GM21529 (cell line): ENCODE measurements around the gene TRA2B.
"Not testable (repeated sequence)": the region's sequence is repeated elsewhere in the genome, so short reads cannot be mapped to it uniquely, and the experiment has no call there.

Experiments
- ATAC-seq: cut with Tn5 transposase; IDR thresholded peaks from one replicate; pipeline ENCODE4 v1.9.1; 2021; ENCODE audit not compliant: unreplicated experiment

The TRA2B gene

GRCh38 chr3:185929192-185930151 lies 8.3 kb downstream of the TRA2B start:
- no peak for ATAC-seq

- peak; percentile 42 for ATAC-seq
Observed at GRCh38 chr3:185928496-185928895, 9.3 kb downstream of the TRA2B start.

GRCh38 chr3:185927501-185928200 lies 10.2 kb downstream of the TRA2B start:
- ATAC-seq = no peak

- no peak for ATAC-seq
Observed at GRCh38 chr3:185926445-185926844, 11.4 kb downstream of the TRA2B start.

GRCh38 chr3:185925353-185925752 lies 12.5 kb downstream of the TRA2B start:
- no peak for ATAC-seq

- ATAC-seq = no peak
Observed at GRCh38 chr3:185924375-185924774, 13.4 kb downstream of the TRA2B start.

GRCh38 chr3:185920184-185920583 lies 17.6 kb downstream of the TRA2B start:
- no peak for ATAC-seq

- no peak for ATAC-seq
Observed at GRCh38 chr3:185916042-185916833, 21.6 kb downstream of the TRA2B start.

GRCh38 chr3:185915642-185916041 lies 22.2 kb downstream of the TRA2B start:
- no peak for ATAC-seq

- no peak for ATAC-seq
Observed at GRCh38 chr3:185914911-185915629, 22.7 kb downstream of the TRA2B start.

GRCh38 chr3:185912929-185913901 lies 24.6 kb downstream of the TRA2B start:
- ATAC-seq = no peak

- ATAC-seq = no peak
Observed at GRCh38 chr3:185912512-185912911, 25.3 kb downstream of the TRA2B start.

GRCh38 chr3:185911076-185911448 lies 26.8 kb downstream of the TRA2B start:
- not testable (repeated sequence) for ATAC-seq

GRCh38 chr3:185910322-185911075 lies 27.3 kb downstream of the TRA2B start:
- not testable (repeated sequence) for ATAC-seq

GRCh38 chr3:185909913-185910312 lies 27.9 kb downstream of the TRA2B start:
- not testable (repeated sequence) for ATAC-seq

- ATAC-seq = no peak
Observed at GRCh38 chr3:185900228-185900627, 37.6 kb downstream of the TRA2B start.

GRCh38 chr3:185896636-185897035 lies 41.2 kb downstream of the TRA2B start:
- ATAC-seq = no peak

GRCh38 chr3:185887066-185887465 lies 50.7 kb downstream of the TRA2B start:
- ATAC-seq = no peak

GRCh38 chr3:185884641-185885040 lies 53.2 kb downstream of the TRA2B start:
- ATAC-seq = no peak
